ENCODE results near the gene GRIK5.
A peak's percentile ranks its signal among the peaks of the same experiment; 100 is the strongest.

GRIK5 gene

GRCh38 chr19:42075616-42076379, 5.8 kb upstream of the GRIK5 start, which contains the start of gene ZNF574 (continued):
- no peak for TF ChIP-seq ZBTB49 (tag by site-specific recombination; IDR thresholded peaks at IDR 0.05; ENCODE audit: low read depth)
- peak; percentile 9; the same call in 1 of the 2 replicates for TF ChIP-seq OVOL3 (tag by site-specific recombination; IDR thresholded peaks at IDR 0.05)
- TF ChIP-seq ZNF114 (tag by site-specific recombination; IDR thresholded peaks at IDR 0.05), result no peak
- TF ChIP-seq ZNF148 (tag by site-specific recombination; IDR thresholded peaks at IDR 0.05; ENCODE audit: borderline replicate concordance), result no peak
- TF ChIP-seq ZNF24 (tag by site-specific recombination; IDR thresholded peaks at IDR 0.05), result peak; percentile 81; the same call in 1 of the 2 replicates
- peak; percentile 79; the same call in 1 of the 2 replicates for TF ChIP-seq ZEB2 (tag by site-specific recombination; IDR thresholded peaks at IDR 0.05)
- peak; percentile 83; the same call in 1 of the 2 replicates for TF ChIP-seq ZNF692 (tag by site-specific recombination; IDR thresholded peaks at IDR 0.05)
- TF ChIP-seq KLF1 (tag by site-specific recombination; IDR thresholded peaks at IDR 0.05), result no peak
- peak; percentile 28 for TF ChIP-seq ZFP37 (tag by site-specific recombination; IDR thresholded peaks at IDR 0.05)
- no peak for TF ChIP-seq ZNF23 (tag by site-specific recombination; IDR thresholded peaks at IDR 0.05; ENCODE audit: borderline replicate concordance)
- no peak for TF ChIP-seq ELK4 (IDR thresholded peaks at IDR 0.05; ENCODE audit: borderline replicate concordance, low read depth, low read length)
- TF ChIP-seq ZSCAN30 (tag by site-specific recombination; IDR thresholded peaks at IDR 0.05), result peak; percentile 85
- TF ChIP-seq ZBTB17 (tag by site-specific recombination; IDR thresholded peaks at IDR 0.05), result peak; percentile 84; the same call in 1 of the 2 replicates
- no peak; the same call in 1 of the 2 replicates for TF ChIP-seq CTCF (tag by site-specific recombination; IDR thresholded peaks at IDR 0.05)
- 0 out of 2 replicates have a peak, but pooled peaks have one; percentile 35 for TF ChIP-seq KLF9 (tag by site-specific recombination; IDR thresholded peaks at IDR 0.05; ENCODE audit: low read depth)
- no peak for TF ChIP-seq ZNF416 (tag by site-specific recombination; IDR thresholded peaks at IDR 0.05)
- TF ChIP-seq ZNF76 (tag by site-specific recombination; IDR thresholded peaks at IDR 0.05; ENCODE audit: borderline replicate concordance, low read depth), result 0 out of 2 replicates have a peak, but pooled peaks have one; percentile 62
- peak; percentile 92 for TF ChIP-seq ZBTB26 (tag by site-specific recombination; optimal IDR thresholded peaks at IDR 0.05)
- TF ChIP-seq ZBTB8A (tag by site-specific recombination; IDR thresholded peaks at IDR 0.05), result peak; percentile 83
- TF ChIP-seq ZNF768 (tag by site-specific recombination; IDR thresholded peaks at IDR 0.05), result no peak
- TF ChIP-seq MZF1 (tag by site-specific recombination; IDR thresholded peaks at IDR 0.05; ENCODE audit: borderline replicate concordance), result peak; percentile 18; the same call in 1 of the 2 replicates
- TF ChIP-seq FEZF1 (tag by site-specific recombination; IDR thresholded peaks at IDR 0.05), result no peak
- TF ChIP-seq ZNF704 (tag by site-specific recombination; IDR thresholded peaks at IDR 0.05), result no peak
- TF ChIP-seq IKZF3 (tag by site-specific recombination; IDR thresholded peaks at IDR 0.05), result peak; percentile 80
- no peak for TF ChIP-seq ZSCAN16 (tag by site-specific recombination; IDR thresholded peaks at IDR 0.05)
- no peak for TF ChIP-seq ZNF121 (tag by site-specific recombination; IDR thresholded peaks at IDR 0.05)
- no peak for TF ChIP-seq ZNF169 (tag by site-specific recombination; IDR thresholded peaks at IDR 0.05)
